Measurements from ENCODE around the gene LCN10.

- TF ChIP-seq GATAD2A (IDR thresholded peaks at IDR 0.05), result no peak
- TF ChIP-seq NFIC (IDR thresholded peaks at IDR 0.05), result no peak
- TF ChIP-seq TCF7 (IDR thresholded peaks at IDR 0.05; ENCODE audit: borderline replicate concordance), result no peak
- TF ChIP-seq MBD2 (IDR thresholded peaks at IDR 0.05; ENCODE audit: borderline replicate concordance, low read depth), result no peak
- TF ChIP-seq CHD7 (IDR thresholded peaks at IDR 0.05; ENCODE audit: low read depth, low read length), result no peak
- no peak for TF ChIP-seq GATA2 (CRISPR knock-in tag; IDR thresholded peaks at IDR 0.05)
- TF ChIP-seq FUS (optimal IDR thresholded peaks at IDR 0.05; ENCODE audit: low read depth, low read length), result no peak
- no peak for TF ChIP-seq HDAC1 (IDR thresholded peaks at IDR 0.05)
- TF ChIP-seq HEY1 (CRISPR knock-in tag; IDR thresholded peaks at IDR 0.05; ENCODE audit: borderline replicate concordance), result no peak
Observed at GRCh38 chr9:136720251-136720897, 22.4 kb downstream of the LCN10 start.
